Suprapubic skin (tissue), 4 donors: ENCODE measurements around the gene METTL15. TPM values are rescaled to one million over a fixed set of nuclear protein-coding genes. Genes with fewer than 3 reads are reported as not detected.

Source experiments
- DNase-seq, 2 donors: peaks; one replicate each; pipeline ENCODE4 v3.0.0-alpha.2; 2019; ENCODE audit warnings: low spot score in 2 of 2
- H3K27ac ChIP-seq: fragments of 200-600 bp; sonication (generic); one replicate; pipeline ENCODE4 v1.5.1; 2019
- H3K27me3 ChIP-seq: fragments of 200-600 bp; sonication (generic); one replicate; pipeline ENCODE4 v1.5.1; 2019
- H3K36me3 ChIP-seq: fragments of 200-600 bp; sonication (generic); one replicate; pipeline ENCODE4 v1.5.1; 2019
- H3K4me1 ChIP-seq: fragments of 200-600 bp; sonication (generic); one replicate; pipeline ENCODE4 v1.5.1; 2019
- H3K4me3 ChIP-seq: fragments of 200-600 bp; sonication (generic); one replicate; pipeline ENCODE4 v1.5.1; 2019; ENCODE audit warnings: mild to moderate bottlenecking
- H3K9me3 ChIP-seq: fragments of 200-600 bp; sonication (generic); one replicate; pipeline ENCODE4 v1.5.1; 2019
- EP300 ChIP-seq: sonication (generic); formaldehyde crosslinking; IDR thresholded peaks from one replicate; pipeline ENCODE4 v1.6.1; 2017; ENCODE audit warnings: antibody characterized with exemption
- POLR2A ChIP-seq, 2 donors: fragments of 450-650 bp; IDR thresholded peaks; one replicate each; pipeline ENCODE4 v1.6.1; 2017; ENCODE audit warnings: antibody characterized with exemption in 2 of 2, mild to moderate bottlenecking in 2 of 2, moderate library complexity in 2 of 2
- POLR2AphosphoS5 ChIP-seq, 3 donors: sonication (generic); formaldehyde crosslinking; IDR thresholded peaks; one replicate each; pipeline ENCODE4 v1.6.1; 2017; ENCODE audit warnings: antibody characterized with exemption in 3 of 3
- WGBS: methylation state at CpG from one replicate; pipeline ENCODE4 v1.1.5; 2018; 5-methylcytosine and 5-hydroxymethylcytosine counted together
- total RNA-seq, 4 donors: library from RNA; depleted of rRNA; stranded (reverse); fragments of >200 nt; gene quantifications; one replicate each; pipeline ENCODE4 v1.1.0, GENCODE V29; 2016
- TF ChIP-seq, protein P1 (sequence below), 2 donors: fragments of 200-600 bp in 1 of 2; fragments of 450-650 bp in 1 of 2; sonication (generic) in 1 of 2; IDR thresholded peaks; one replicate each; pipeline ENCODE4 v1.5.1; 2016 to 2019; ENCODE audit warnings: antibody characterized with exemption in 2 of 2, mild to moderate bottlenecking in 1 of 2, moderate library complexity in 1 of 2

The METTL15 gene
- total RNA-seq, 4 donors from 2014 or later = 6.4 to 16.1 (median 10.2) TPM

DNA sequence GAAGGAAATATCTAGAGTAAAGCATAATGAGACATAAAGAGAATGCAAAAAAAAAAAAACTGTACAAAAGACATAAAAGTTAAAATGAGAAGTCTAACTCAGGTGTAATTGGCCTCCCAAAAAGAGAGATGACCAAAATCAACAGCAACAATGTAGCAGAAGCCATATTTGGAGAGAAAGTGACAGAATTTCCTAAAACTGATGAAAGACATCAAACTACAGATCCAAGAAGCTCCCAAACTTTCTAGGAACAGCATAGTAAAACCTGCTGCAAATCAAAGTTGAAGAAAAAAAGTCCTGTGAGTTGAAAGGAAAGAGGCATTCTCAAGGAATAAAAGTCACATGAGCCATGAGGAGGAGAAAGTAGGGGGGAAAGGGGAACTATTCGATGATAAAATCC is 231.3 kb downstream of the METTL15 start:
- peaks cover 18% of the 10 kb centered on the region for H3K9me3 ChIP-seq
- 97% methylated on average over 1 of the region's 1 CpG for WGBS
- no peaks in the 10 kb centered on the region for H3K36me3 ChIP-seq

GRCh38 chr11:28342716-28343115 is 234.5 kb downstream of the METTL15 start:
- Histone ChIP-seq H3K4me3 (no peak overlapping the region), H3K36me3 (no peaks in the 10 kb centered on the region), H3K9me3 (peaks cover 18% of the 10 kb centered on the region), H3K27ac (no peak overlapping the region), H3K4me1 (no peaks in the 10 kb centered on the region), H3K27me3 (no peaks in the 10 kb centered on the region)
- DNase-seq = no peak
- no peak for TF ChIP-seq EP300
- TF ChIP-seq POLR2A (IDR thresholded peaks at IDR 0.05) = no peak
- TF ChIP-seq, protein P1, sequence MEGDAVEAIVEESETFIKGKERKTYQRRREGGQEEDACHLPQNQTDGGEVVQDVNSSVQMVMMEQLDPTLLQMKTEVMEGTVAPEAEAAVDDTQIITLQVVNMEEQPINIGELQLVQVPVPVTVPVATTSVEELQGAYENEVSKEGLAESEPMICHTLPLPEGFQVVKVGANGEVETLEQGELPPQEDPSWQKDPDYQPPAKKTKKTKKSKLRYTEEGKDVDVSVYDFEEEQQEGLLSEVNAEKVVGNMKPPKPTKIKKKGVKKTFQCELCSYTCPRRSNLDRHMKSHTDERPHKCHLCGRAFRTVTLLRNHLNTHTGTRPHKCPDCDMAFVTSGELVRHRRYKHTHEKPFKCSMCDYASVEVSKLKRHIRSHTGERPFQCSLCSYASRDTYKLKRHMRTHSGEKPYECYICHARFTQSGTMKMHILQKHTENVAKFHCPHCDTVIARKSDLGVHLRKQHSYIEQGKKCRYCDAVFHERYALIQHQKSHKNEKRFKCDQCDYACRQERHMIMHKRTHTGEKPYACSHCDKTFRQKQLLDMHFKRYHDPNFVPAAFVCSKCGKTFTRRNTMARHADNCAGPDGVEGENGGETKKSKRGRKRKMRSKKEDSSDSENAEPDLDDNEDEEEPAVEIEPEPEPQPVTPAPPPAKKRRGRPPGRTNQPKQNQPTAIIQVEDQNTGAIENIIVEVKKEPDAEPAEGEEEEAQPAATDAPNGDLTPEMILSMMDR (IDR thresholded peaks at IDR 0.05) = no peak
- no peak for TF ChIP-seq POLR2AphosphoS5 (IDR thresholded peaks at IDR 0.05)
- 87% methylated on average over 1 of the region's 1 CpG for WGBS

More for the DNA sequence above, 231.3 kb downstream of the METTL15 start:
- no peaks in the 10 kb centered on the region for H3K4me1 ChIP-seq
- TF ChIP-seq EP300 = no peak
- TF ChIP-seq, protein P1 (IDR thresholded peaks at IDR 0.05) = no peak
- no peak for TF ChIP-seq POLR2A (IDR thresholded peaks at IDR 0.05)
- no peak for TF ChIP-seq POLR2AphosphoS5 (IDR thresholded peaks at IDR 0.05)
- no peak overlapping the region for H3K27ac ChIP-seq
- no peak for DNase-seq
- no peak overlapping the region for H3K4me3 ChIP-seq
- H3K27me3 ChIP-seq = no peaks in the 10 kb centered on the region

GRCh38 chr11:28343304-28344233 is 235.4 kb downstream of the METTL15 start:
- TF ChIP-seq POLR2A (IDR thresholded peaks at IDR 0.05) (no peak), POLR2AphosphoS5 (IDR thresholded peaks at IDR 0.05) (no peak), EP300 (no peak)
- TF ChIP-seq, protein P1 (IDR thresholded peaks at IDR 0.05) = no peak
- no peaks in the 10 kb centered on the region for H3K36me3 ChIP-seq
- H3K27ac ChIP-seq = no peak overlapping the region
- H3K4me1 ChIP-seq = no peaks in the 10 kb centered on the region
- peaks cover 15% of the 10 kb centered on the region for H3K9me3 ChIP-seq
- H3K27me3 ChIP-seq = no peaks in the 10 kb centered on the region
- 54% methylated on average over 5 of the region's 5 CpGs for WGBS
- no peak for DNase-seq
- H3K4me3 ChIP-seq = no peak overlapping the region

DNA sequence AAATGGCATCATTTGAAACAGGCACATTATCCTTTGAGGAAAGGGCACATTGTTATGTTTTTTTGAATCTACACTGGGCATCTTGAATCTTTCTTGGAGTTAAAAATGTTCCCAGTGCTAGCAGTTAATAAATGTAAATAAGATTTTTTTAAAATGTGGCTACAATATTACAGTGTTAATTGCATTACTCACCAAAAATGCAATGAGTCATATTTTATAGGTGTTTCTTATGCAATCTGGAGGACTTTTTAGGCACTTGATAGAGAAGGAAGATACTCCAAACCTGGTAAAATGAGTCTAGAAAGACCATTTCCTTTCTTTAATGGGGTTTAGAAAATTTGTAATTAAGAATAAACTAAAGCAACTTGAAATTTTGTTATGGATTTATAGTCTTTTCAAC is 238.0 kb downstream of the METTL15 start:
- Histone ChIP-seq H3K4me3 (no peak overlapping the region), H3K4me1 (no peaks in the 10 kb centered on the region), H3K36me3 (no peaks in the 10 kb centered on the region), H3K9me3 (no peaks in the 10 kb centered on the region), H3K27ac (no peak overlapping the region), H3K27me3 (no peaks in the 10 kb centered on the region)
- no peak for DNase-seq
- TF ChIP-seq EP300 = no peak
- TF ChIP-seq, protein P1 (IDR thresholded peaks at IDR 0.05) = no peak
- TF ChIP-seq POLR2A (IDR thresholded peaks at IDR 0.05) = no peak
- no peak for TF ChIP-seq POLR2AphosphoS5 (IDR thresholded peaks at IDR 0.05)

DNA sequence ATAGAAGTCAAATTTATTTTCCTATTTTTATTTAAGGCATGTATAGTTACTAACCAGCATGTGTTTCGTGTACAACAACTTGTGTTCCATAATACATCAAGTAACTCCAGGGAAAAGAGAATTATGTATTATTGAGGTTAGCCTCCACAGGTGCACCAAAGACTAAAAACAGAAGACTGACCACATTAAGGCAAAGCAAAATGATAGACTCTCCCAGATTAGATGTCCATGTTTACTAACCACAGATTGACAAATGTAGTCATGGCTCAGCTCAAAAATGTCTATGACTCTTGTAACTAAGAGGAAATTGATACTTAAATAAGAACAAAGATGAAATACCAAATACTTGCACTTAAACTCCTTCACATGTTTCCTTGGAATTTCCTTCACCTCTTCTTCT is 238.5 kb downstream of the METTL15 start:
- H3K27me3 ChIP-seq = no peaks in the 10 kb centered on the region
- 92% methylated on average over 1 of the region's 1 CpG for WGBS
- DNase-seq = no peak
- TF ChIP-seq EP300 = no peak
- TF ChIP-seq, protein P1 (IDR thresholded peaks at IDR 0.05) = no peak
- TF ChIP-seq POLR2AphosphoS5 (IDR thresholded peaks at IDR 0.05) = no peak
- no peak for TF ChIP-seq POLR2A (IDR thresholded peaks at IDR 0.05)
- H3K9me3 ChIP-seq = no peaks in the 10 kb centered on the region
- no peak overlapping the region for H3K4me3 ChIP-seq
- H3K4me1 ChIP-seq = no peaks in the 10 kb centered on the region
- H3K27ac ChIP-seq = no peak overlapping the region
- no peaks in the 10 kb centered on the region for H3K36me3 ChIP-seq
